HEK293T (cell line): ENCODE data around the gene TSPAN18.

ENCODE experiments used
- BHLHE40 ChIP-seq: fragments of 450-650 bp; IDR thresholded peaks from 2 replicates; pipeline ENCODE4 v1.6.1; 2016; ENCODE audit warnings: mild to moderate bottlenecking, moderate library complexity, borderline replicate concordance
- FOXK2 ChIP-seq: fragments of 450-650 bp; IDR thresholded peaks from 2 replicates; pipeline ENCODE4 v1.6.1; 2016; ENCODE audit warnings: mild to moderate bottlenecking
- FOXM1 ChIP-seq: fragments of 450-650 bp; IDR thresholded peaks from 2 replicates; pipeline ENCODE4 v1.6.1; 2017; ENCODE audit warnings: mild to moderate bottlenecking, borderline replicate concordance
- L3MBTL2 ChIP-seq: fragments of 450-650 bp; conservative IDR thresholded peaks from 2 replicates; pipeline ENCODE4 v1.6.1; 2016; ENCODE audit warnings: mild to moderate bottlenecking
- NFRKB ChIP-seq: fragments of 450-650 bp; IDR thresholded peaks from 2 replicates; pipeline ENCODE4 v1.6.1; 2016; ENCODE audit warnings: mild to moderate bottlenecking, moderate library complexity
- SUZ12 ChIP-seq: fragments of 450-650 bp; IDR thresholded peaks from 2 replicates; pipeline ENCODE4 v1.6.1; 2016; ENCODE audit warnings: mild to moderate bottlenecking
- TARDBP ChIP-seq: fragments of 450-650 bp; IDR thresholded peaks from 2 replicates; pipeline ENCODE4 v1.6.1; 2016
- ZNF384 ChIP-seq: fragments of 450-650 bp; IDR thresholded peaks from 2 replicates; pipeline ENCODE4 v1.6.1; 2016

GRCh38 chr11:44729713-44730112, 3.0 kb downstream of the TSPAN18 start:
- no peak for TF ChIP-seq L3MBTL2
- TF ChIP-seq TARDBP: no peak
- TF ChIP-seq BHLHE40: no peak
- TF ChIP-seq NFRKB: no peak
- TF ChIP-seq FOXK2: no peak
- TF ChIP-seq SUZ12: no peak
- no peak for TF ChIP-seq ZNF384
- TF ChIP-seq FOXM1: no peak
